HG03575 (cell line): ENCODE results near the gene DBNDD1.
"Not testable (repeated sequence)": the region's sequence is repeated elsewhere in the genome, so short reads cannot be mapped to it uniquely, and the experiment has no call there.

Experiments
- ATAC-seq: cut with Tn5 transposase; IDR thresholded peaks from one replicate; pipeline ENCODE4 v1.9.1; 2021; ENCODE audit not compliant: unreplicated experiment, insufficient number of reproducible peaks, low FRiP score; ENCODE audit errors: extremely low read depth

Gene DBNDD1

GRCh38 chr16:90016339-90016950 is 2.8 kb downstream of the DBNDD1 start:
- ATAC-seq, result no peak

GRCh38 chr16:90015586-90016338 is 3.5 kb downstream of the DBNDD1 start:
- no peak for ATAC-seq

GRCh38 chr16:90012991-90013745 is 6.1 kb downstream of the DBNDD1 start:
- no peak for ATAC-seq

GRCh38 chr16:90011908-90012501 is 7.3 kb downstream of the DBNDD1 start:
- no peak for ATAC-seq

GRCh38 chr16:90011508-90011819 is 7.8 kb downstream of the DBNDD1 start:
- no peak for ATAC-seq

- ATAC-seq, result no peak
Observed at GRCh38 chr16:90010676-90011507, 8.4 kb downstream of the DBNDD1 start.

- no peak for ATAC-seq
Observed at GRCh38 chr16:90009172-90009899, 9.9 kb downstream of the DBNDD1 start.

GRCh38 chr16:90008708-90009145 is 10.5 kb downstream of the DBNDD1 start:
- ATAC-seq, result no peak

GRCh38 chr16:90007635-90008234 is 11.5 kb downstream of the DBNDD1 start:
- ATAC-seq, result not testable (repeated sequence)

- ATAC-seq, result no peak
Observed at GRCh38 chr16:90007015-90007414, 12.2 kb downstream of the DBNDD1 start.

- no peak for ATAC-seq
Observed at GRCh38 chr16:90005956-90006663, 13.1 kb downstream of the DBNDD1 start.

GRCh38 chr16:90004577-90004976 is 14.7 kb downstream of the DBNDD1 start:
- ATAC-seq, result no peak

- ATAC-seq, result no peak
Observed at GRCh38 chr16:90002759-90003158, 16.5 kb downstream of the DBNDD1 start.

GRCh38 chr16:90001761-90002503 is 17.3 kb downstream of the DBNDD1 start:
- no peak for ATAC-seq

- no peak for ATAC-seq
Observed at GRCh38 chr16:90000733-90001427, 18.4 kb downstream of the DBNDD1 start.
